22Rv1 (cell line): ENCODE results near the gene USP30.

Experiments used
- H3K27ac ChIP-seq: fragments of 450-650 bp; 2 replicates; pipeline ENCODE4 v1.5.1; 2017
- ZFX ChIP-seq: fragments of 450-650 bp; IDR thresholded peaks from 2 replicates; pipeline ENCODE4 v1.6.1; 2017; ENCODE audit warnings: antibody characterized with exemption, borderline replicate concordance
- TF ChIP-seq, protein P1 (sequence below): fragments of 450-650 bp; IDR thresholded peaks from 2 replicates; pipeline ENCODE4 v1.5.1; 2017; ENCODE audit warnings: mild to moderate bottlenecking

The USP30 gene

DNA sequence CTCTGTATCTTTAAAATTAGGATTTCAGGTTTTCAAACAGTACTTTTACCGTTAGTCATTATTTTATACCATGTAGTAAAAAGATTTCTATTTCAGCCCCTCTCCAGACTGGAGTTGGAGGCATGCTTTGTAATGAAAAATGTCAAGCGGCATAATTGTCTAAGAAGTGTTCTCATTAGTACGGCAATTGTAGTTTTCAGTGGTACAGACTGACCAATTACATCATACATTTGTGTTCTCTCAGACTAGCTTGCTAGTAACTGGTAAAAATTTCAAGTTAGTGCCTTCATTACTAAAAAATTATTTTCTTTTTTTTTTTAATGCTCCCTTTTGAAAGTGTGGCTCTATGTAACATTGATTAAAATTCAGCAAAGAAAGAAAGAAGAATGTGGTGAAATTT, 4.5 kb downstream of the USP30 start:
- TF ChIP-seq ZFX, result no peak
- TF ChIP-seq, protein P1, sequence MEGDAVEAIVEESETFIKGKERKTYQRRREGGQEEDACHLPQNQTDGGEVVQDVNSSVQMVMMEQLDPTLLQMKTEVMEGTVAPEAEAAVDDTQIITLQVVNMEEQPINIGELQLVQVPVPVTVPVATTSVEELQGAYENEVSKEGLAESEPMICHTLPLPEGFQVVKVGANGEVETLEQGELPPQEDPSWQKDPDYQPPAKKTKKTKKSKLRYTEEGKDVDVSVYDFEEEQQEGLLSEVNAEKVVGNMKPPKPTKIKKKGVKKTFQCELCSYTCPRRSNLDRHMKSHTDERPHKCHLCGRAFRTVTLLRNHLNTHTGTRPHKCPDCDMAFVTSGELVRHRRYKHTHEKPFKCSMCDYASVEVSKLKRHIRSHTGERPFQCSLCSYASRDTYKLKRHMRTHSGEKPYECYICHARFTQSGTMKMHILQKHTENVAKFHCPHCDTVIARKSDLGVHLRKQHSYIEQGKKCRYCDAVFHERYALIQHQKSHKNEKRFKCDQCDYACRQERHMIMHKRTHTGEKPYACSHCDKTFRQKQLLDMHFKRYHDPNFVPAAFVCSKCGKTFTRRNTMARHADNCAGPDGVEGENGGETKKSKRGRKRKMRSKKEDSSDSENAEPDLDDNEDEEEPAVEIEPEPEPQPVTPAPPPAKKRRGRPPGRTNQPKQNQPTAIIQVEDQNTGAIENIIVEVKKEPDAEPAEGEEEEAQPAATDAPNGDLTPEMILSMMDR, result no peak
- no peak overlapping the region for H3K27ac ChIP-seq

DNA sequence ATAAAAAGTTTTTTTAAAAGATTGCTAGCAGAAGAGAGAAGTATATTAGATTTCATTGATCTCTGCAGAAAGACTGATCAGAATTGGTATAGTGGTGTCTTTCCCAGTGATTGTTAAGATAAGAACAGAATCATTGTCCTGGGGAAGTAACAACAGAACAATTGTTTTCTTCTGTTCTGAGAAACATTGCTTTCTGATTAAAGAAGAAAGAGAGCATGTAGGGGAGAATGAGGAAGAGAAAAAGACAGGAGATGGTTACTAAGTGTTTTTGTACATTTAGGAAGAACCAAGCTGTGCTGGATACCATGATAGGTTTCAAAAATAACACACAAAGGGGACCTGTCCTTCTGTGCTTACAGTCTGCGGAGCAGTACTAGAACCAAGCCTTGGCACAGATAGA, 5.0 kb downstream of the USP30 start:
- H3K27ac ChIP-seq, result no peak overlapping the region
- TF ChIP-seq, protein P1, result no peak
- no peak for TF ChIP-seq ZFX

DNA sequence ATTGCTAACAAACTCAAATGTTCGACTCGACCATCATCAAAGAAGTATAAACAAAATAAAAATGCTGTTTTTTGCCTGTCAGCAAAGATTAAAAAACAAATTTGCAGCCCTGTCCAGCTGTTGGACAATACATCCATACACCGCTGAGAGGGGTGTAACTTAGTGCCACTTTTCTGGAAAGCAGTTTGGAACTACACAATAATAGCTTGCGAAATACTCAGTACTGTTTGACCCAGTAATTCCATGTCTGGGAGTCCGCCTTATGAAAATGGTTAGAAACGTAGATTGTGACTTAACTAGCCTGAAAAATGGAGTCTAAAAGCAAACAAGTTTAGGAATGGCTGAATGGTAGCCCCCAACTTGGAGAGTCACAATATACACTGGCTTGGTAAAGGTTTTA, 6.4 kb downstream of the USP30 start:
- no peak overlapping the region for H3K27ac ChIP-seq
- TF ChIP-seq, protein P1, result no peak
- TF ChIP-seq ZFX, result no peak

DNA sequence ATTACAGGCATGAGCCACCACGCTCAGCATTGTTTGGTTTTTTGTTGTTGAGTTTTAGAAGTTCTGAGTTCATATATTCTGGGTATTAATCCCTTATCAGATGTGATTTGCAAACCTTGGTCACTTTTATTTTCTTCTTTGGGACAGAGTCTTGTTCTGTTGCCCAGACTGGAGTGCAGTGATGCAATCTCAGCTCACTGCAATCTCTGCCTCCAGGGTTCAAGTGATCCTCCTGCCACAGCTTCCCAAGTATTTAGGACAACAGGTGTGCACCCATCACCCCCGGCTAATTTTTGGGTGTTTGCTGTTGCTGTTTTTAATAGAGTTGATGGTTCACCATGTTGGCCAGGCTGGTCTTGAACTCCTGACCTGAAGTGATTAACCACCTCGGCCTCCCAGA, 11.8 kb downstream of the USP30 start:
- no peak overlapping the region for H3K27ac ChIP-seq
- TF ChIP-seq, protein P1, result no peak
- no peak for TF ChIP-seq ZFX

DNA sequence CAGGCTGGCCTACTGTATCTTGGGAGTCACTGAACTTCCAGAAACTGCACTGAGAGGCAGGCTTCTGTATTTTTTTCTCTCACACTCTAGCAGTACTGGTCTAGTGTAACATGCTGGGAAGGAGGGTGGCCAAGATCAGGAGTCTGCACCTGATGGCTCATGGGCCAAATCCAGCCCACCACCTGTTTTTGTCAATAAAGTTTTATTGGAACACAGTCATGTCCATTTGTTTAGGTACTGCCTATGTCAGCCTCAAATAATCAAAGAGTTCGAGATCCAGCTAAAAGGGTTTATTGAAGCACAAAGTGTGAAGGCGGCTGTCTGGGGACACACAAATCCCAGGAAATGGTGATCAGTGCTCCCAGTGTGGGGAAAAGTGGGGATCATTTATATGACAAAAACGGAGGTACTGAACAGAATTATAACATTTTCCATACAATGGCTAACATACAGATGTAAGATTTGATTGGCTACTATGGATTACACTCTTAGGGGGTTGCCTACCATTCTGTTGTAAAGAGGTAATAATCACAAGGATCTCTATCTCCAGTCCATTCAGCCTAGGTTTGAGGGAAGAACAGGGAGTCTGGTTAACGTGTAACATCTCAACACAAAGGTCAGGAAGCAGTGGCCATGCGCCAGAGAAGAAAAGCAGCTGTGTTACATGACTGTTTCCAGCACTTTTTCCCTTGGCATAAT, 12.9 kb downstream of the USP30 start:
- H3K27ac ChIP-seq, result peak overlapping the region; percentile 14; the same call in 1 of the 2 replicates
- TF ChIP-seq, protein P1, result no peak
- TF ChIP-seq ZFX, result no peak

DNA sequence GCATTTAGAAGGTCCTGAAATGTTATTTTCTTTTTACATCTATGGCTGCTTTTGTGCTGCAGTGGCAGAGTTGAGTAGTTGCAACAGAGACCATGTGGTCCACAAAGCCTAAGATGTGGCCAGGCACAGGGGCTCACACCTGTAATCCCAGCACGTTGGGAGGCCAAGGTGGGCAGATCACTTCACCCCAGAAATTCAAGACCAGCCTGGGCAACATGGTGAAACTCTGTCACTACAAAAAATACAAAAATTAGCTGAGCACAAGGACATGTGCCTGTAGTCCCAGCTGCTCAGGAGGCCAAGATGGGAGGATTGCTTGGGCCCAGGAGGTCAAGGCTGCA, 13.4 kb downstream of the USP30 start:
- no peak for TF ChIP-seq ZFX
- TF ChIP-seq, protein P1, result no peak
- H3K27ac ChIP-seq, result peak overlapping the region; percentile 14; the same call in 1 of the 2 replicates

DNA sequence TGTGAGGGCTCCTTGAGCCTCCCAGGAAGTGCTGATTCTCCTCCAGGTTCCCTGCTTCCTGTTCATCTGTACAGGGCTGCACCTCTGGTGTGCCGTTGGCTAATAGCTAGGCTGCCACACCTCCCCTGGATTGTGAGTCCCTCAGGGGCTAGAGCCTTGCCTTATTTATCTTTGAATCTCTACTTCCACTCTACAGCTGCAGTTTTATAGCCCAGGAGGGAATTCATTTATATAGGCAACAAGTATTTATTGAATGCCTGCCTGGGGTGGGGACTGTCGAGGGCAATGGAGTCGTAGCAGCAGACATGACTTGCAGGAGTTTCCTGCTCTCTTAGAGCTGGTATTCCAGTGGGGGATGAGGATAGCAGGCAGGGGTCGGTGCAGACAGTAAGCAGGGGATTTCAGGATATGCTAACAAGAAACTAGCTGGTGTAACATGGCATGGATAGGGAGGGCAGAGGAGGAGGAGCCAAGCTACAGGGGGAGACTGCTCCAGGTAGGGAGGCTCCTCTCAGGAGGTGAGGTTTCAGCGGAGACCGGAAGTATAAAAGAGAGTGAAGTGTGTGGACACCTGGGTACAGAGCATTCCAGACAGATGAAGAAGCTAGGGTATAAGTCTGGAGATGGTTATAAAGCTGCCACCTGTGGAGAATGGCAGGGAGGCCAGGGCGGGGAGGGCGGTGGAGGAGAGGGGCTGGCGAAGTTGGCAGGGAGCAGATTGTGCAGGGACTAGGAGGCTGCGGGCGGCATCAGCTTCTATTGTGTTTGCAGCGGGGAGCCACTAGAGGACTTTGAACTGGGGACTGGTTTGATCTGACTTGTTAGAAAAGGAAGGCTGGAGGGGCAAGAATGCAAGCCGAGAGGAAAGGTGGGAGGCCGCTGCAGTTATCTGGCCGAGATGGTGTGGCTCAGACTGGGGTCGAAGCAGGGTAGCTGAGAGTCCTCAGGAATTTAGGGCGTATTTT, 17.2 kb downstream of the USP30 start:
- no peak overlapping the region for H3K27ac ChIP-seq
- no peak for TF ChIP-seq ZFX
- TF ChIP-seq, protein P1, result no peak
